PC-9 (cell line): ENCODE data around the gene AADAT. TPM values are rescaled to one million over a fixed set of nuclear protein-coding genes. Genes with fewer than 3 reads are reported as not detected.

Experiments used
- BruUV-seq: library from RNA; stranded (reverse); fragments of 400-500 nt; replicated peaks from 2 replicates; lab custom pipeline; 2021; lab: Mats Ljungman, UMichigan
- CTCF ChIA-PET: fragments of 300-600 bp; sonication (Branson Sonifier 250); formaldehyde crosslinking; loops from one replicate; lab custom pipeline; 2022; ENCODE audit warnings: antibody characterized with exemption; lab: Charles Lee
- POLR2A ChIA-PET: fragments of 300-600 bp; sonication (Branson Sonifier 250); formaldehyde crosslinking; loops from one replicate; lab custom pipeline; 2022; ENCODE audit warnings: antibody characterized with exemption; ENCODE audit not compliant: unreplicated experiment; lab: Charles Lee
- DNase-seq, 2 experiments: peaks; one replicate each; pipeline versions ENCODE4 v3.0.0 to v3.0.0-alpha.2; 2015 to 2022; ENCODE audit warnings: mixed read lengths in 1 of 2
- H2AFZ ChIP-seq: fragments of 200-600 bp; sonication (generic); 2 replicates; pipeline ENCODE4 v1.8.1; 2017; ENCODE audit warnings: antibody characterized with exemption
- H3F3A ChIP-seq: fragments of 200-600 bp; sonication (generic); 2 replicates; pipeline ENCODE4 v1.8.1; 2017; ENCODE audit warnings: antibody characterized with exemption, mild to moderate bottlenecking, low read depth; ENCODE audit not compliant: insufficient read depth
- H3K27ac ChIP-seq: fragments of 200-600 bp; sonication (generic); 2 replicates; pipeline ENCODE4 v1.6.1; 2016; ENCODE audit warnings: mixed run types
- H3K27me3 ChIP-seq: fragments of 200-600 bp; sonication (generic); 2 replicates; pipeline ENCODE4 v1.6.1; 2016; ENCODE audit warnings: low read depth, mixed run types; ENCODE audit not compliant: insufficient read depth
- H3K36me3 ChIP-seq: fragments of 200-600 bp; sonication (generic); 2 replicates; pipeline ENCODE4 v1.6.1; 2016; ENCODE audit warnings: low read depth, mixed run types
- H3K4me1 ChIP-seq: fragments of 200-600 bp; sonication (generic); replicated peaks from 2 replicates; pipeline ENCODE4 v1.6.1; 2016; ENCODE audit warnings: mixed run types; ENCODE audit not compliant: insufficient read depth
- H3K4me2 ChIP-seq: fragments of 200-600 bp; sonication (generic); 2 replicates; pipeline ENCODE4 v1.6.1; 2017; ENCODE audit warnings: mixed run types
- H3K4me3 ChIP-seq: fragments of 200-600 bp; sonication (generic); 2 replicates; pipeline ENCODE4 v1.6.1; 2016; ENCODE audit warnings: mixed run types
- H3K79me2 ChIP-seq: fragments of 200-600 bp; sonication (generic); 2 replicates; pipeline ENCODE4 v1.6.1; 2017; ENCODE audit warnings: low read depth, mixed run types
- H3K9me2 ChIP-seq: fragments of 200-600 bp; sonication (generic); 2 replicates; pipeline ENCODE4 v1.8.1; 2017; ENCODE audit warnings: mild to moderate bottlenecking; ENCODE audit not compliant: insufficient read depth
- H3K9me3 ChIP-seq: fragments of 200-600 bp; sonication (generic); 2 replicates; pipeline ENCODE4 v1.8.1; 2016; ENCODE audit warnings: low read depth; ENCODE audit not compliant: insufficient read depth
- H4K20me1 ChIP-seq: fragments of 200-600 bp; sonication (generic); 2 replicates; pipeline ENCODE4 v1.8.1; 2017; ENCODE audit not compliant: insufficient read depth
- CTCF ChIP-seq: fragments of 200-600 bp; sonication (generic); conservative IDR thresholded peaks from 2 replicates; pipeline ENCODE4 v1.6.1; 2017; ENCODE audit warnings: mixed run types, antibody characterized with exemption, mild to moderate bottlenecking, moderate library complexity
- EZH2 ChIP-seq: fragments of 200-600 bp; sonication (generic); IDR thresholded peaks from 2 replicates; pipeline ENCODE4 v1.8.0; 2017; ENCODE audit warnings: antibody characterized with exemption, low read depth
- intact Hi-C: fragments of 100-400 bp; cut with micrococcal nuclease; formaldehyde crosslinking; loops from one replicate; pipeline ENCODE4 v1.10.0; 2022; ENCODE audit not compliant: unreplicated experiment
- total RNA-seq: library from RNA; stranded (reverse); gene quantifications from 2 replicates; pipeline ENCODE4 v1.2.3, GENCODE V29; 2021

AADAT gene
- total RNA-seq, 1 experiment from 2014 or later, result 2.6 TPM

- H3K4me2 ChIP-seq, result no peak overlapping the region
- intact Hi-C loops, result no loop called here
- no peaks in the 10 kb centered on the region for H3K79me2 ChIP-seq
- no peak overlapping the region for H3K27ac ChIP-seq
- no peaks in the 10 kb centered on the region for H3K36me3 ChIP-seq
- POLR2A ChIA-PET, result no interaction called here
- H3K4me1 ChIP-seq, result no peaks in the 10 kb centered on the region
- no TSS peak for BruUV-seq
- TF ChIP-seq EZH2 (no peak), CTCF (no peak)
- DNase-seq, result no peak
- H3K4me3 ChIP-seq, result no peak overlapping the region
- H3K9me3 ChIP-seq, result no peaks in the 10 kb centered on the region
- H4K20me1 ChIP-seq, result no peaks in the 10 kb centered on the region
- H3F3A ChIP-seq, result no peaks in the 10 kb centered on the region
- H2AFZ ChIP-seq, result no peak overlapping the region
- no peaks in the 10 kb centered on the region for H3K9me2 ChIP-seq
- H3K27me3 ChIP-seq, result no peaks in the 10 kb centered on the region
- CTCF ChIA-PET, result no interaction called here
Observed at GRCh38 chr4:170068438-170069128, 21.2 kb downstream of the AADAT start.

GRCh38 chr4:170059421-170059820 is 30.3 kb downstream of the AADAT start:
- H3K36me3 ChIP-seq, result no peaks in the 10 kb centered on the region
- no peak overlapping the region for H3K27ac ChIP-seq
- no peaks in the 10 kb centered on the region for H4K20me1 ChIP-seq
- intact Hi-C loops, result no loop called here
- H3K4me2 ChIP-seq, result no peak overlapping the region
- H3K9me2 ChIP-seq, result no peaks in the 10 kb centered on the region
- no peaks in the 10 kb centered on the region for H3K27me3 ChIP-seq
- no peaks in the 10 kb centered on the region for H3K79me2 ChIP-seq
- TF ChIP-seq EZH2, result no peak
- no peak for TF ChIP-seq CTCF
- no TSS peak for BruUV-seq
- no peak overlapping the region for H3K4me3 ChIP-seq
- CTCF ChIA-PET, result no interaction called here
- POLR2A ChIA-PET, result no interaction called here
- no peak overlapping the region for H2AFZ ChIP-seq
- no peaks in the 10 kb centered on the region for H3F3A ChIP-seq
- DNase-seq, result no peak
- H3K4me1 ChIP-seq, result no peaks in the 10 kb centered on the region
- no peaks in the 10 kb centered on the region for H3K9me3 ChIP-seq

GRCh38 chr4:170058826-170059225 is 30.9 kb downstream of the AADAT start:
- H3K9me3 ChIP-seq, result no peaks in the 10 kb centered on the region
- no peaks in the 10 kb centered on the region for H4K20me1 ChIP-seq
- no peaks in the 10 kb centered on the region for H3K9me2 ChIP-seq
- no peak for TF ChIP-seq EZH2
- TF ChIP-seq CTCF, result no peak
- no peaks in the 10 kb centered on the region for H3K36me3 ChIP-seq
- no peaks in the 10 kb centered on the region for H3K27me3 ChIP-seq
- DNase-seq, result no peak
- H3K79me2 ChIP-seq, result no peaks in the 10 kb centered on the region
- H3K4me2 ChIP-seq, result no peak overlapping the region
- no peaks in the 10 kb centered on the region for H3F3A ChIP-seq
- no peaks in the 10 kb centered on the region for H3K4me1 ChIP-seq
- H3K4me3 ChIP-seq, result no peak overlapping the region
- intact Hi-C loops, result no loop called here
- H3K27ac ChIP-seq, result no peak overlapping the region
- ChIA-PET POLR2A (no interaction called here), CTCF (no interaction called here)
- no TSS peak for BruUV-seq
- H2AFZ ChIP-seq, result no peak overlapping the region
